HepG2 (cell line): Measurements from ENCODE around the gene HES3. TPM values are rescaled to one million over a fixed set of nuclear protein-coding genes. Genes with fewer than 3 reads are reported as not detected.

ENCODE experiments used
- ATAC-seq: fragments of 200-7000 bp; cut with Tn5 transposase; 3 replicates; pipeline ENCODE4 v1.9.1; 2020; ENCODE audit warnings: mild to moderate bottlenecking, moderate library complexity
- BruUV-seq: library from RNA; stranded (reverse); fragments of 400-500 nt; replicated peaks from 2 replicates; lab custom pipeline; 2021; lab: Mats Ljungman, UMichigan
- CTCF ChIA-PET: fragments of 300-600 bp; formaldehyde crosslinking; extraction: SDS; loops from one replicate; lab custom pipeline; 2021; ENCODE audit warnings: low total read pairs, inconsistent platforms, low intra/inter-chr PET ratio; lab: Yijun Ruan, JAX
- POLR2A ChIA-PET: fragments of 350-600 bp; sonication (Branson Sonifier 250); formaldehyde crosslinking; loops from one replicate; lab custom pipeline; 2020; ENCODE audit warnings: antibody characterized with exemption, inconsistent platforms; lab: Yijun Ruan, JAX
- DNase-seq: peaks from one replicate; pipeline ENCODE4 v3.0.0-alpha.2; 2015; ENCODE audit warnings: low spot score
- FAIRE-seq: peaks from 3 replicates; lab custom pipeline; 2011; peaks lifted over from hg19 to GRCh38; lab: Jason Lieb, UNC
- H2AFZ ChIP-seq: one replicate; pipeline ENCODE4 v1.6.1; 2011; ENCODE audit warnings: low read length, inconsistent platforms
- H3K27ac ChIP-seq: fragments of 300-600 bp; 3 replicates; pipeline ENCODE4 v1.8.0; 2011; ENCODE audit warnings: mixed run types, mild to moderate bottlenecking, mixed read lengths, low read length, inconsistent platforms; ENCODE audit not compliant: insufficient read depth; ENCODE audit errors: extremely low read length
- H3K27me3 ChIP-seq, 2 experiments: fragments of 200-600 bp in 1 of 2; 2 replicates in 1 of 2; 3 replicates in 1 of 2; pipeline versions ENCODE4 v1.6.0 to v1.8.0; 2011; ENCODE audit warnings: low read length in 2 of 2, mild to moderate bottlenecking in 2 of 2, moderate library complexity in 2 of 2, inconsistent platforms in 1 of 2; ENCODE audit not compliant: insufficient read depth in 2 of 2, control insufficient read depth in 1 of 2
- H3K36me3 ChIP-seq, 2 experiments: fragments of 200-600 bp in 1 of 2; replicated peaks in 1 of 2; 2 replicates in 1 of 2; 3 replicates in 1 of 2; pipeline versions ENCODE4 v1.5.1 to v1.8.0; 2011; ENCODE audit warnings: low read length in 2 of 2, inconsistent platforms in 1 of 2; ENCODE audit not compliant: insufficient read depth in 2 of 2, control insufficient read depth in 1 of 2
- H3K4me1 ChIP-seq: 2 replicates; pipeline ENCODE4 v1.5.1; 2012; ENCODE audit warnings: low read length, inconsistent platforms; ENCODE audit not compliant: insufficient read depth
- H3K4me2 ChIP-seq: 2 replicates; pipeline ENCODE4 v1.6.0; 2011; ENCODE audit warnings: low read depth, low read length, inconsistent platforms
- H3K4me3 ChIP-seq, 3 experiments: fragments of 200-600 bp in 1 of 3; sonication (generic), shearing (Covaris generic) in 1 of 3; replicated peaks in 1 of 3; 2 replicates each; pipeline ENCODE4 v1.5.1; 2011 to 2016; ENCODE audit warnings: low read length in 3 of 3, inconsistent platforms in 2 of 3, low read depth in 2 of 3, mild to moderate bottlenecking in 2 of 3, control low read depth in 1 of 3, mixed read lengths in 1 of 3; ENCODE audit not compliant: insufficient read depth in 1 of 3
- H3K79me2 ChIP-seq: one replicate; pipeline ENCODE4 v1.6.1; 2011; ENCODE audit warnings: low read length, inconsistent platforms; ENCODE audit not compliant: insufficient read depth
- H3K9ac ChIP-seq: 2 replicates; pipeline ENCODE4 v1.6.0; 2011; ENCODE audit warnings: mild to moderate bottlenecking, low read depth, low read length, inconsistent platforms; ENCODE audit not compliant: insufficient read depth
- H3K9me3 ChIP-seq: 2 replicates; pipeline ENCODE4 v1.5.1; 2012; ENCODE audit warnings: mild to moderate bottlenecking, low read length
- H4K20me1 ChIP-seq: 2 replicates; pipeline ENCODE4 v1.6.0; 2011; ENCODE audit warnings: inconsistent platforms, mild to moderate bottlenecking, low read length, moderate library complexity; ENCODE audit not compliant: insufficient read depth
- E2F1 ChIP-seq: sonication (generic); formaldehyde crosslinking; IDR thresholded peaks from 2 replicates; pipeline ENCODE4 v1.5.0; 2020; ENCODE audit warnings: missing genetic modification reagents
- FLYWCH1 ChIP-seq: sonication (generic); formaldehyde crosslinking; IDR thresholded peaks from 2 replicates; pipeline ENCODE4 v1.8.1; 2023; ENCODE audit warnings: mild to moderate bottlenecking, missing genetic modification reagents
- GTF3A ChIP-seq: sonication (generic); formaldehyde crosslinking; conservative IDR thresholded peaks from 2 replicates; pipeline ENCODE4 v1.4.0; 2020; ENCODE audit warnings: mild to moderate bottlenecking, missing genetic modification reagents
- RFX3 ChIP-seq: IDR thresholded peaks from 2 replicates; pipeline ENCODE4 v1.6.1; 2016; ENCODE audit warnings: missing biosample characterization, missing genetic modification reagents
- ZBTB40 ChIP-seq, 2 experiments: fragments of 450-650 bp in 1 of 2; sonication (generic) in 1 of 2; formaldehyde crosslinking in 1 of 2; IDR thresholded peaks; 2 replicates each; pipeline versions ENCODE4 v1.6.1 to v1.8.0; 2016 to 2022; ENCODE audit warnings: antibody characterized with exemption in 1 of 2, mild to moderate bottlenecking in 1 of 2, missing genetic modification reagents in 1 of 2
- ZNF414 ChIP-seq: sonication (generic); formaldehyde crosslinking; IDR thresholded peaks from 2 replicates; pipeline ENCODE4 v1.5.0; 2020; ENCODE audit warnings: missing genetic modification reagents
- ZSCAN21 ChIP-seq: sonication (generic); formaldehyde crosslinking; IDR thresholded peaks from 2 replicates; pipeline ENCODE4 v1.8.0; 2022; ENCODE audit warnings: mild to moderate bottlenecking, missing genetic modification reagents, moderate library complexity, borderline replicate concordance
- WGBS: methylation state at CpG from one replicate; pipeline ENCODE4 v1.1.6; 2017; ENCODE audit warnings: low lambda C conversion rate; 5-methylcytosine and 5-hydroxymethylcytosine counted together
- in situ Hi-C: cut with HindIII; loops from 2 replicates; pipeline ENCODE4 v1.10.0; 2017; ENCODE audit warnings: low pct_unique_long_range_greater_than_20kb; ENCODE audit not compliant: extremely low pct_ligation_motif_present
- intact Hi-C: fragments of 100-400 bp; cut with micrococcal nuclease; formaldehyde crosslinking; loops from one replicate; pipeline ENCODE4 v1.10.0; 2022; ENCODE audit not compliant: unreplicated experiment
- polyA plus RNA-seq, 8 experiments: library from polyadenylated mRNA; depleted of rRNA in 3 of 8; stranded (reverse) in 7 of 8; unstranded in 1 of 8; fragments of >200 nt; fragmentation: Illumina TruSeq in 4 of 8; extraction: Trizol in 4 of 8; gene quantifications; 2 replicates each; pipeline versions ENCODE4 v1.2.1 to v1.2.3, GENCODE V29; 2011 to 2016; ENCODE audit warnings: low read depth in 4 of 8, missing spikeins in 1 of 8, mixed read lengths in 1 of 8; ENCODE audit not compliant: insufficient read depth in 1 of 8
- total RNA-seq, 5 experiments: library from RNA; depleted of rRNA; stranded (reverse); fragments of >200 nt; fragmentation: Illumina TruSeq; extraction: Trizol; gene quantifications; 2 replicates each; pipeline ENCODE4 v1.2.3, GENCODE V29; 2016; ENCODE audit warnings: low read depth in 1 of 5
- TF ChIP-seq, protein P1 (sequence below): IDR thresholded peaks from 2 replicates; pipeline ENCODE4 v1.6.1; 2012; ENCODE audit warnings: inconsistent platforms

HES3 gene
- total and polyA plus RNA-seq, 2 of the 13 experiments (the other 11 are each of a cell fraction or from before 2014, with no cell fraction given) = not detected

DNA sequence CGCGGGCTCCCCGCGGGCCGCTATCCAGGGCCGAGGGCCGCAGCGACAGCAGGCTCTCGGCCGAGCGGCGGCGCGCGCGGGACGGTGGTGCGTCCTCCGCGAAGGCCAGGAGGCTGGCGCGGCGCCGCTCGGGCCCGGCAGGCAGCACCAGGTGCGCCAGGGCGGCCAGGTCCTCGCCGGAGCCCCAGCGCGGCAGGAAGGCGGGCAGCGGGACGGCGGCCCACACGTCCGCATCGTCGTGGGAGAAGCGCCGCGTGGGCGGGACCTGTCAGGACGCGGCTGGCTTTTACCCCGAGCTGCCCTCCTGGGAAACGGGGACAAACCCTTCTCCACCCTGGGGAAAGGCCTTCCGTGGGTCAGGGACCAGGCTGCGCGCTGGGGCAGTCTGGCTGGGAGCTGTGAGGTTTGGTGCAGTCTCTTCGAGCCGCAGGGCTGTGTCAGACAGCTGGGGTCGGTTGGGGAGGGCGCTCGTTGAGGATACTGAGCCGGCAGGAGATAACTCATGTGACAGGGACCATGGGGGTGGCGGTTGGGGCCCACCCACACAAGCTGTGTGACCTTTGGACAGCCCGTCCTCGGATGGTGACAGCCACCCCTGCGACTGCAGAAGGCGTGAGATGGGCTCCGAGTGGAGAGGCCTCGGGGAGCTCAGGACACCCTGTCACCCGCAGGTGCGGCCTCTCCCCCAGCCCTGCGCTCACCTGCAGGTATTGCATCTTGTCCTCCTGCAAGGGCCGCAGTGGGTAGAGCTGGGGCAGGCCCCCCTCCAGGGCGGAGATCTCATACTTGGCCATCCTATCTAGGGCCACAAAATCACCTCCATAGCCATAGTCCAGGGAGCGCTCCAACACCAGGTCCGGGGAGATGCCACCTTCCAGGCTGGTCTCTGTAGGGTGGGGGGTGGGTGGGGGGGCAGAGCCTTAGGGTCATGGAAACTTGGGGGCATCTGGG, 6.0 kb downstream of the HES3 start:
- no TSS peak for BruUV-seq
- TF ChIP-seq RFX3 (CRISPR knock-in tag) (no peak), ZBTB40 (IDR thresholded peaks at IDR 0.05) (no peak), ZBTB40 (CRISPR knock-in tag; IDR thresholded peaks at IDR 0.05) (no peak), GTF3A (CRISPR knock-in tag) (no peak), ZNF414 (CRISPR knock-in tag) (no peak), ZSCAN21 (no peak), FLYWCH1 (CRISPR knock-in tag) (no peak), E2F1 (CRISPR knock-in tag) (no peak)
- TF ChIP-seq, protein P1, sequence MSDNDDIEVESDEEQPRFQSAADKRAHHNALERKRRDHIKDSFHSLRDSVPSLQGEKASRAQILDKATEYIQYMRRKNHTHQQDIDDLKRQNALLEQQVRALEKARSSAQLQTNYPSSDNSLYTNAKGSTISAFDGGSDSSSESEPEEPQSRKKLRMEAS = peak; percentile 8; the same call in 1 of the 2 replicates

More for the DNA sequence above, 6.0 kb downstream of the HES3 start:
- in situ Hi-C loops (loop anchor here (5.0 to 10.0 kb wide), 3 partner anchors 32 to 165 kb away; partner anchors contain the start of gene HES2), intact Hi-C loops (loop anchor here (5.0 to 10.0 kb wide), 2 partner anchors 142 to 145 kb away; partner anchors contain the start of gene ACOT7)
- CTCF ChIA-PET = interaction anchor here (1.0 kb wide), 1 partner anchor 94 kb away, joined by 3 read pairs; no protein-coding TSS in a partner anchor
- H2AFZ ChIP-seq = no peak overlapping the region
- ATAC-seq (peak; percentile 8; the same call in 2 of the 3 replicates), DNase-seq (peak; percentile 36), FAIRE-seq (no peak)
- peak overlapping the region; percentile 66 for H3K4me2 ChIP-seq
- no peaks in the 10 kb centered on the region for H3K9me3 ChIP-seq
- H3K27me3 ChIP-seq = peaks cover 12 to 54% of the 10 kb centered on the region in 2 experiments
- 19% methylated on average over 11 of the region's 71 CpGs for WGBS
- H3K79me2 ChIP-seq = no peaks in the 10 kb centered on the region
- POLR2A ChIA-PET = interaction anchor here (1.1 kb wide), 1 partner anchor 8 kb away, joined by 3 read pairs; no protein-coding TSS in a partner anchor
- peaks cover 22% of the 10 kb centered on the region for H3K4me1 ChIP-seq
- 0 out of 2 replicates have a peak, but pooled peaks cover 2% of the 10 kb centered on the region for H4K20me1 ChIP-seq
- peak overlapping the region in 2 of 3 experiments; percentile 19 to 55; a peak in 2 of 6 replicates for H3K4me3 ChIP-seq
- no peak overlapping the region for H3K27ac ChIP-seq
- H3K36me3 ChIP-seq = no peaks in the 10 kb centered on the region
- no peak overlapping the region for H3K9ac ChIP-seq
